Measurements from ENCODE around the gene SAP30BP.
A peak's percentile ranks its signal among the peaks of the same experiment; 100 is the strongest.

The SAP30BP gene

DNA sequence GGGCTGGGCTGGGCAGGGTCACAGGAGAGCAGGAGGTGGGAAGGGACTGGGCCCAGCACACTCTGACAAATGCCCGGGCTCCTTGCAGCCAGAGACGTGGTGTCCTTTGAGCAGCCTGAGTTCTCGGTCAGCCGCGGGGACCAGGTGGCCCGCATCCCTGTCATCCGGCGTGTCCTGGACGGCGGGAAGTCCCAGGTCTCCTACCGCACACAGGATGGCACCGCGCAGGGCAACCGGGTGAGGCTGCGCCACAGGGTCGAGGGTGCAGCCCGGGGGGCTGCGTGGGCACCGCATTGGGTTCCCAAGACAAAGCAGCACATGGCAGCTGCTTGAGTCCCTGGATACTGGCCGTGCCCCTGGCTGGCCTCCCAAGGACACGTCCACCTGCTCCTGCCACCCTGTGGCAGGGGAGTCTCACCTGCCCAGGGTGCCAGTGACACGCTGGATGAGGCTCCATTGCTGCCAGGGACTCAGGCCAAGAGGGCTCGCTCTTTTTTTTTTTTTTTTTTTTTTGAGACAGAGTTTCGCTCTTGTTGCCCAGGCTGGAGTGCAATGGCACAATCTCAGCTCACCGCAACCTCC is 76.6 kb downstream of the SAP30BP start:
- no peak for DNase-seq

DNA sequence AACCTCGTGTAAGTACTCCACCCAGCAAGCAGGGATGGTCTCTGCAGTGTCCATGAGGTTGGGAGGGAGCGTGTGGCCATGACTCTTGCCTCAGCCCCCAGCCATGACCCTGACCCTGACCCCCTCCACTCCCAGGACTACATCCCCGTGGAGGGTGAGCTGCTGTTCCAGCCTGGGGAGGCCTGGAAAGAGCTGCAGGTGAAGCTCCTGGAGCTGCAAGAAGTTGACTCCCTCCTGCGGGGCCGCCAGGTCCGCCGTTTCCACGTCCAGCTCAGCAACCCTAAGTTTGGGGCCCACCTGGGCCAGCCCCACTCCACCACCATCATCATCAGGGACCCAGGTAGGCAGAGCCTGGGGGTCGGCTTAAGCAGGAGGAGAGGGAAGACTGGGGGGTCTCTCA is 81.6 kb downstream of the SAP30BP start:
- no peak for DNase-seq

DNA sequence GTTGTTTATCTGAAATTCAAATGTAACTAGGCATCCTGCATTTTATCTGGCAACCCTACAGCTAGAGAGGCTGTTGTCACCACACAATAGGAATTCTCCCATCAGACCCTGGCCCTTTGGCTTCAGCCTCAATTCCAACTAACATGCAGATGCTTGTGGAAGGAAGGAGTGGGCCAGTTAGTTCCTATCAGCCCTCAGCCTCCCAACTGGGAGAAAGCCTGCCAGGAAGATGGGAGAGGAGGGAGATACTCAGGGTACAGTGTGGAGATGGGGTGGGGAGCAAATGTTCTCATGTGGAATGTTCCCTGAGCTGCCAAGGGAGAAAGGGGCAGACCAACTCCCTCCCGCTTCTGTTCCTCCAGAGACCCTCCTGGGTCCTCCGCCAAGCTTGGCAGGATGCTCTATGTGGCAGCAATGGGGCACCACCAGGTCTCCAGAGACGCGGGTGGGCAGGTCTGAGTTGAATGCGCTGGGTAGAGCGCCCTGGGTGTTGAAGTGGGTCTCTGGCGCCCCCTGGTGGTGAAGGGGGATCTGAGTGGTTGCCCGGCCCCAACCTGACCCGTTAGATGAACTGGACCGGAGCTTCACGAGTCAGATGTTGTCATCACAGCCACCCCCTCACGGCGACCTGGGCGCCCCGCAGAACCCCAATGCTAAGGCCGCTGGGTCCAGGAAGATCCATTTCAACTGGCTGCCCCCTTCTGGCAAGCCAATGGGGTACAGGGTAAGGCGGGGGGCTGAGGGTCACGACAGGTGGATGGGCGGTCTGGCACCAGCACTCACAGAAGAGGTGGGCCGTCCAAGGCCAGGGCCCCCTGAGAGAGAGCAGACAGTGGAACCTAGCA is 82.6 kb downstream of the SAP30BP start:
- peak; percentile 78 for DNase-seq

DNA sequence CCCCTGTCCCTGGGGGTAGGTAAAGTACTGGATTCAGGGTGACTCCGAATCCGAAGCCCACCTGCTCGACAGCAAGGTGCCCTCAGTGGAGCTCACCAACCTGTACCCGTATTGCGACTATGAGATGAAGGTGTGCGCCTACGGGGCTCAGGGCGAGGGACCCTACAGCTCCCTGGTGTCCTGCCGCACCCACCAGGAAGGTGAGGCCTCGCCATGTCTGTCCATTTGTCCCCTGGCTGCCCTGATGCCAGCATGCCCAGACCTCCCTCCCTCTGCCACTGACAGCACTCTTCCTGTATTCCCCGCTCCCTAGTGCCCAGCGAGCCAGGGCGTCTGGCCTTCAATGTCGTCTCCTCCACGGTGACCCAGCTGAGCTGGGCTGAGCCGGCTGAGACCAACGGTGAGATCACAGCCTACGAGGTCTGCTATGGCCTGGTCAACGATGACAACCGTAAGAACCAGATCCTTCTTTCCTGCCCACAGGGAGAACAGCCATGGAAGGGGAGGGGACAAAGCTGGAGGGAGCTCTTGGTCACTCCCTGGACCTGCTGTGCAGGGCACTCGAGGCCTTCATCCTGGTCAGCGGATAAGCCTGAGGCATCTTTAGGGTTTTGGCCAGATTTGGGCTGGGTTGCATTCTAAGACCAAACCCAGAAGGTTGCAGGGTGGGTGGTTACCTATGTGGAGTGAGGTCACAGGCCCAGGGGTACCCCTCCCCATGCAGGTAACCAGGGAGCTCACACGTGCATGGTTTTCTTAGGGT is 83.7 kb downstream of the SAP30BP start:
- DNase-seq = no peak

DNA sequence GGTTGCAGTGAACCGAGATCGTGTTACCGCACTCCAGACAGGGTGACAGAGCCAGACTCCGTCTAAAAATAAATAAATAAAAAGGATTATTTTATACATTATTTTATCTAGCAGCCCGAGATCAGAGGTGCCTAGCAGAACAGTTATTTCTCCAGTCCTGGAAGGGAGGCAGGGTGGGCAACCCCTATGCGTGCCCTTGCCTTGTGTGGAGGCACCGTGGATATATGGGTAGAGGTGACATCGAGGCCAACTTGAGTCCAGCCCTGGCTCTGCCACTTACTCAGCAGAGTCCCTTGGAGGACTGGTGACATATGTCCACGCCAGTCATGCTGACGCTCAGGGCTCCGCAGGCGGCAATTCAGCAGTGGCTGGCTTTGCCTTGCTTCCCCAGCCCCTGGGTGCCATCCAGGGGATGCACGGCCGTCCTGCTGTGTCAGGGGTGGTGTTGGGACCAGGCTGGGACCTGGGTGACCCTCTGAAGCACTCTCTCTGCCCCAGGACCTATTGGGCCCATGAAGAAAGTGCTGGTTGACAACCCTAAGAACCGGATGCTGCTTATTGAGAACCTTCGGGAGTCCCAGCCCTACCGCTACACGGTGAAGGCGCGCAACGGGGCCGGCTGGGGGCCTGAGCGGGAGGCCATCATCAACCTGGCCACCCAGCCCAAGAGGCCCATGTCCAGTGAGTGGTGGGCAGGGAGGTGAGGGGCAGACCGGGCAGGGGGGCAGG is 84.7 kb downstream of the SAP30BP start:
- no peak for DNase-seq

DNA sequence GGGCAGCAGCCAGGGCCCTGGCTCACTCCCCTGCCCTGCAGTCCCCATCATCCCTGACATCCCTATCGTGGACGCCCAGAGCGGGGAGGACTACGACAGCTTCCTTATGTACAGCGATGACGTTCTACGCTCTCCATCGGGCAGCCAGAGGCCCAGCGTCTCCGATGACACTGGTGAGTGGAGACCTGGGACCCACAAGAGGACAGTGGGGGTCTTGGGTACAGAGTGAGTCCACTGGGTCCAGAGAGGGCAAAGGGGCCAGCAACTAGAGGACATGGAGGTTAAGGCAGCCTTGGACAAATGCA is 85.2 kb downstream of the SAP30BP start:
- no peak for DNase-seq

DNA sequence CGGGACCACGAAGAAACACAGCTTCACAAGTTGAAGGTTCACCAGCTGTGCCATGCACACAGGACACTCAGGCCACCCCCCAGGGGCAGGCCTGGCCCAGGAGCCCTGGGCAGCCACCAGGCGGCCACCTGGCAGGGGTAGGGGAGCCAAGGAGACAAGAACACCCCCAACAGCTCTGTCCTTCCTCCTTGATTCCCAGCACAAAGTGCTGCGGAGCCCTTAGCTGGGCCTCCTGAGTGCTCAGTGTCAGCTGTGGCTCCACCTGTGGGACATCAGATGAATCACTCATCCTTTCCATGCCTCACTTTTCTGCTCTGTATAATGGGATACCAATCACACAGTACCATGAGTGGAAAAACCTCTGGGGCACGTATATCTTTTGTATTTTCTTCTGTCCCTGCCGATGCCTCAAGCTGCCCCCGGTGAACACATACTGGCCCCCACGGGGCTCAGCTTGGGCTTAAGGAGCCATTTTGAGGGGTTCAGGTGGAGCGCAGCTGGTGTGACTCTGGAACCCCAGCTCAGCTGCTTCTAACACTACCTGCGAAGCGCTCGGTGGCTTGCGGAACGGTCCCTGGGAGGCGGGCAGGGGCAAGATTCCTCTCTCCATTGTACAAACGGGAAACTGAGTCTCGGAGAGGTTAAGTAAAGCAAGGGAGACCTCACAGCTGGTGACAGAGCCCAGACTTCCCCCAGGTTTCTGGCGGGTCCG is 85.8 kb downstream of the SAP30BP start:
- no peak for DNase-seq

DNA sequence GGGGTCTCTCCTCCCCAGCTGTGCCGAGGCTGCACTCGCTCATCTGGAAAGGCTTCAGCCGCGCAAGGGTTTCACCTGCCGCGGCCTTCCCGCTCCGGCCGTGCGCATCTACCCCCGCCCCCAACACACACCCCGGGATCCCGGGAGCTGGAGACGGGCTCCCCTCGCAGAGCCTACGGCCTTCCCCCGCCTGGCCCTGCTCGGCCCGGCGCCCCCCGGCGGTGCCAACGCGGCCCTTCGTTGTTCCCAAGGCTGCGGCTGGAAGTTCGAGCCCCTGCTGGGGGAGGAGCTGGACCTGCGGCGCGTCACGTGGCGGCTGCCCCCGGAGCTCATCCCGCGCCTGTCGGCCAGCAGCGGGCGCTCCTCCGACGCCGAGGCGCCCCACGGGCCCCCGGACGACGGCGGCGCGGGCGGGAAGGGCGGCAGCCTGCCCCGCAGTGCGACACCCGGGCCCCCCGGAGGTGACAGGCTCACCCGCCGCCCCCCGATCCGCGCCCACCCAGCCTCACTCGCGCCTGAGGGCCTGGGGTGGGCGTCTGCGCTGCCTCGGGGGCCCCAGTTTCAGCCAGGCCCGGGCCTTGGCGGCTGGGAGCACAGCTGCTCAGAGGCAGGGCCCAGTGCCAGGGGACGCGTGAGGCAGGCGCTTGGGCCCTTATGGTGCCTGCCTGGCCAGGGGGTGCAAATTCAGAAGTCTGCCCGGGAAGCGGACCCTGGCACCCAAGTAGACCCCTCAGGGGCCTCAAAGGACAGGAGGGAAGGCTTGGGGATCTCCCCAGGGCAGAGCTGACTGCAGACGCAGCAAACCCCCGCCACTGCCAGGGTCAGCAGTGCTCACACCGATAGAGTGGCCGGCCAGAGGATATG is 86.6 kb downstream of the SAP30BP start:
- no peak for DNase-seq

DNA sequence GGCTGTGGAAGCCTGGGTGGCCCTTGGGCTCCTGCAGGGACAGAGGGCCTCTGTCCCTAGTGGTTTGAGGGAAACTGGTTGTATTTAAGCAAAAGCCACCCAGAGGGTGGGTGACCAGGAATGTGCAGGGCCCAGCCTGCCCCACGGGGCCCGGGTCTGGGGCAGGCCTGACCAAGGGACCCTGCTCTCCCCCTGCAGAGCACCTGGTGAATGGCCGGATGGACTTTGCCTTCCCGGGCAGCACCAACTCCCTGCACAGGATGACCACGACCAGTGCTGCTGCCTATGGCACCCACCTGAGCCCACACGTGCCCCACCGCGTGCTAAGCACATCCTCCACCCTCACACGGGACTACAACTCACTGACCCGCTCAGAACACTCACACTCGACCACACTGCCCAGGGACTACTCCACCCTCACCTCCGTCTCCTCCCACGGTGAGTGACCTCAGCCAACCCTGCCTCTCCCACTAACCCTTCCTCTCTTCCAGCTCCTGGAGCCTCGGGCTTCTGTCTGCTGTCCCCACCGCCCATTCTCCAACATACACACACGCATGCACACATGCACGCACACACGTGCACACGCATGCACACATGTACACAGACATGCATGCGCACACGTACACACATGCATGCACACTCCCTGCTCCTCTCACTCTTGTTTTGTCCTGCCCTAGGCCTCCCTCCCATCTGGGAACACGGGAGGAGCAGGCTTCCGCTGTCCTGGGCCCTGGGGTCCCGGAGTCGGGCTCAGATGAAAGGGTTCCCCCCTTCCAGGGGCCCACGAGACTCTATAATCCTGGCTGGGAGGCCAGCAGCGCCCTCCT is 87.5 kb downstream of the SAP30BP start:
- no peak for DNase-seq

DNA sequence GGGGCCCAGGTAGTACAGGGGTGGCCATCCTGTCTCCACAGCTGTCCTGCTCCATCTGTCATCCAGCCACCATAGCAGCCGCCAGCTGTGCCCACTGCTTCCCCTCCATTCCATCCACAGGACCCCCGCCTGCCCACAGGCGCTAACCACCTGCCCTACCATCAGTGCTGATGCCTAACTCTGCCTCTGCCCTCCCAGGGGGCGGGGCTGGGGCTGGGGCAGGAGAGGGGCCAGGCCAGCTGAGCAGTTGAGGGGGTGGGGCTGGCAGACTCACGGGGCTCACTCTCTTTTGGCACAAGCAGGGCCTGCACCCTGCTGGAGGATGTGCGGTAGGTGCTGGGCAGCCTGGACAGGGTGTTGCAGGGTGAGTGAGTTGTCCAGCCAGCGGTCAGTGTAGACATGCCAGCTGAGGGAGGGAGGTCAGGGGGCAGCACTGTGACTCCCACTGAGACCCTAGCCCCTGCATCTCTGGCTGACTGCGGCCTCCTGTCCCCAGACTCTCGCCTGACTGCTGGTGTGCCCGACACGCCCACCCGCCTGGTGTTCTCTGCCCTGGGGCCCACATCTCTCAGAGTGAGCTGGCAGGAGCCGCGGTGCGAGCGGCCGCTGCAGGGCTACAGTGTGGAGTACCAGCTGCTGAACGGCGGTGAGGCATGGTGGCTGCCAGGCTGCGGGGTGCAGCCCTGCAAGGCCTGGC is 88.2 kb downstream of the SAP30BP start:
- no peak for DNase-seq

DNA sequence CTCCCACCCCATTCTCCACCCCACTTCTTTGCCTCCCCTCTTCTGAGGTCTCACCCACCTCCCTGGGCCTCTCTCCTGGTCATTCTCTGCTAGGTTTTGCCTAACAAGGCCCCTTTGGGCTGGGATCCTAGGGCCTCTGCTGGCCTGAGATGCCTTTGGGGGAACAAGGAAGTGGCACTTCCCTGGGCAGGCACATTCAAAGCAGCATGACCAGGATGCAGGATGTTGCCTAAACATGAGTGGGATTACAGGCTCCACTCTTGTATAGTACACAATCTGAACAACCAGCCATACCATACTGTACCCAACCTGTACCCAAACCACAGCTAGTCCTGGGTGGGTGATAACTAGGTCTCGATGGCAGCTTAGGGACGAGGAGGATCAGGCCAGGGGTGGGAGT is 88.9 kb downstream of the SAP30BP start:
- no peak for DNase-seq

DNA sequence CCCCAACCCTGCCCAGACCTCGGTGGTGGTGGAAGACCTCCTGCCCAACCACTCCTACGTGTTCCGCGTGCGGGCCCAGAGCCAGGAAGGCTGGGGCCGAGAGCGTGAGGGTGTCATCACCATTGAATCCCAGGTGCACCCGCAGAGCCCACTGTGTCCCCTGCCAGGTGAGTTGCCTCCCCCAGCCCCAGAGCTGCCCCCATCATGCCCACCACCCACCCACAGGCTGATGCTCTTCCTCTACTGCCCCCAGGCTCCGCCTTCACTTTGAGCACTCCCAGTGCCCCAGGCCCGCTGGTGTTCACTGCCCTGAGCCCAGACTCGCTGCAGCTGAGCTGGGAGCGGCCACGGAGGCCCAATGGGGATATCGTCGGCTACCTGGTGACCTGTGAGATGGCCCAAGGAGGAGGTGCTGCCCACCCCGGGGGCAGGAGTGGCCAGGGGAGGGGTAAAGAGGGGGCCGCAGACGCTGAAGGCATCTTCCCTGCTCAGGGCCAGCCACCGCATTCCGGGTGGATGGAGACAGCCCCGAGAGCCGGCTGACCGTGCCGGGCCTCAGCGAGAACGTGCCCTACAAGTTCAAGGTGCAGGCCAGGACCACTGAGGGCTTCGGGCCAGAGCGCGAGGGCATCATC is 89.4 kb downstream of the SAP30BP start:
- DNase-seq = no peak

DNA sequence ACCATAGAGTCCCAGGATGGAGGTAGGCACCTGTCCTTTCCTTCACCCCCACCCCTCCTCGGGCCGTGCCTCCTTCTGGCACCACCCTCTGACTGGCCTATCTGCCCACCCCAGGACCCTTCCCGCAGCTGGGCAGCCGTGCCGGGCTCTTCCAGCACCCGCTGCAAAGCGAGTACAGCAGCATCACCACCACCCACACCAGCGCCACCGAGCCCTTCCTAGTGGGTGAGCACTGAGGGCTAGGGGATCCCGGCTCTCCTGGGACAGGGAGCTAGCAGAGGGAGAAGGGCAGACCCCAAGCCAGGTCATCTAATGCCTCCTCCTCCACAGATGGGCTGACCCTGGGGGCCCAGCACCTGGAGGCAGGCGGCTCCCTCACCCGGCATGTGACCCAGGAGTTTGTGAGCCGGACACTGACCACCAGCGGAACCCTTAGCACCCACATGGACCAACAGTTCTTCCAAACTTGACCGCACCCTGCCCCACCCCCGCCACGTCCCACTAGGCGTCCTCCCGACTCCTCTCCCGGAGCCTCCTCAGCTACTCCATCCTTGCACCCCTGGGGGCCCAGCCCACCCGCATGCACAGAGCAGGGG is 90.0 kb downstream of the SAP30BP start:
- no peak for DNase-seq
